KMS-11 (cell line): ENCODE results near the gene VAV2.

Experiments used
- H2AFZ ChIP-seq: fragments of 200-600 bp; sonication (generic); 2 replicates; pipeline ENCODE4 v1.6.1; 2016; ENCODE audit warnings: antibody characterized with exemption, mixed run types, low read depth
- H3K27ac ChIP-seq: fragments of 200-600 bp; sonication (generic); 2 replicates; pipeline ENCODE4 v1.6.1; 2016; ENCODE audit warnings: mild to moderate bottlenecking, mixed run types
- H3K27me3 ChIP-seq: fragments of 200-600 bp; sonication (generic); 2 replicates; pipeline ENCODE4 v1.6.1; 2017; ENCODE audit warnings: mild to moderate bottlenecking, low read depth, mixed run types, moderate library complexity; ENCODE audit not compliant: insufficient read depth
- H3K36me3 ChIP-seq: fragments of 200-600 bp; sonication (generic); 2 replicates; pipeline ENCODE4 v1.6.1; 2017; ENCODE audit warnings: mild to moderate bottlenecking, mixed run types; ENCODE audit not compliant: insufficient read depth
- H3K4me1 ChIP-seq: fragments of 200-600 bp; sonication (generic); 2 replicates; pipeline ENCODE4 v1.6.1; 2016; ENCODE audit warnings: mild to moderate bottlenecking, low read depth, mixed run types; ENCODE audit not compliant: poor library complexity, severe bottlenecking
- H3K4me2 ChIP-seq: fragments of 200-600 bp; sonication (generic); 2 replicates; pipeline ENCODE4 v1.7.0; 2016; ENCODE audit warnings: mild to moderate bottlenecking, mixed run types
- H3K4me3 ChIP-seq: fragments of 200-600 bp; sonication (generic); IDR thresholded peaks from 2 replicates; pipeline ENCODE4 v1.6.1; 2017; ENCODE audit warnings: low read depth, low read length, mixed read lengths; ENCODE audit not compliant: insufficient read depth
- H3K79me2 ChIP-seq: fragments of 200-600 bp; sonication (generic); 2 replicates; pipeline ENCODE4 v1.6.1; 2016; ENCODE audit warnings: low read depth, mixed run types; ENCODE audit not compliant: insufficient read depth
- H3K9ac ChIP-seq: fragments of 200-600 bp; sonication (generic); 2 replicates; pipeline ENCODE4 v1.6.1; 2016; ENCODE audit warnings: mild to moderate bottlenecking, mixed run types
- H4K20me1 ChIP-seq: fragments of 200-600 bp; sonication (generic); 2 replicates; pipeline ENCODE4 v1.6.1; 2016; ENCODE audit warnings: mild to moderate bottlenecking, mixed run types; ENCODE audit not compliant: insufficient read depth
- TF ChIP-seq, protein P1 (sequence below): fragments of 200-600 bp; sonication (generic); conservative IDR thresholded peaks from 2 replicates; pipeline ENCODE4 v1.6.1; 2017; ENCODE audit warnings: low read depth, mild to moderate bottlenecking, antibody characterized with exemption, low read length, moderate library complexity, mixed read lengths

VAV2 gene

DNA sequence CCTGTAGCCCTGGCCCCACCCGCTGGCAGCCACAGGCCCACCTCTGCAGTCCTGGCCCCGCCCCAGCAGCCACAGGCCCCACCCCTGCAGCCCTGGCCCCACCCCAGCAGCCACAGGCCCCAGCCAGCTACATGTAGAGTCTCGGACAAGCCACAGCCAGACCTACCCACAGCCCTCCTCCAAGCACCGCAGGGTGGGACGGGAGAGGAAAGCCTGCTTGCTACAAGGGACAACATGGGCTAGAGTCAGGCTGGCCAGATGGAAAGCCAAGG, 204.4 kb downstream of the VAV2 start:
- H3K4me2 ChIP-seq: no peak overlapping the region
- no peak overlapping the region for H3K27ac ChIP-seq
- TF ChIP-seq, protein P1, sequence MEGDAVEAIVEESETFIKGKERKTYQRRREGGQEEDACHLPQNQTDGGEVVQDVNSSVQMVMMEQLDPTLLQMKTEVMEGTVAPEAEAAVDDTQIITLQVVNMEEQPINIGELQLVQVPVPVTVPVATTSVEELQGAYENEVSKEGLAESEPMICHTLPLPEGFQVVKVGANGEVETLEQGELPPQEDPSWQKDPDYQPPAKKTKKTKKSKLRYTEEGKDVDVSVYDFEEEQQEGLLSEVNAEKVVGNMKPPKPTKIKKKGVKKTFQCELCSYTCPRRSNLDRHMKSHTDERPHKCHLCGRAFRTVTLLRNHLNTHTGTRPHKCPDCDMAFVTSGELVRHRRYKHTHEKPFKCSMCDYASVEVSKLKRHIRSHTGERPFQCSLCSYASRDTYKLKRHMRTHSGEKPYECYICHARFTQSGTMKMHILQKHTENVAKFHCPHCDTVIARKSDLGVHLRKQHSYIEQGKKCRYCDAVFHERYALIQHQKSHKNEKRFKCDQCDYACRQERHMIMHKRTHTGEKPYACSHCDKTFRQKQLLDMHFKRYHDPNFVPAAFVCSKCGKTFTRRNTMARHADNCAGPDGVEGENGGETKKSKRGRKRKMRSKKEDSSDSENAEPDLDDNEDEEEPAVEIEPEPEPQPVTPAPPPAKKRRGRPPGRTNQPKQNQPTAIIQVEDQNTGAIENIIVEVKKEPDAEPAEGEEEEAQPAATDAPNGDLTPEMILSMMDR: no peak
- no peaks in the 10 kb centered on the region for H3K4me1 ChIP-seq
- H3K4me3 ChIP-seq: no peak overlapping the region
- no peak overlapping the region for H2AFZ ChIP-seq
- no peaks in the 10 kb centered on the region for H3K36me3 ChIP-seq
- H3K27me3 ChIP-seq: no peaks in the 10 kb centered on the region
- H3K9ac ChIP-seq: no peak overlapping the region
- no peaks in the 10 kb centered on the region for H3K79me2 ChIP-seq
- no peaks in the 10 kb centered on the region for H4K20me1 ChIP-seq

DNA sequence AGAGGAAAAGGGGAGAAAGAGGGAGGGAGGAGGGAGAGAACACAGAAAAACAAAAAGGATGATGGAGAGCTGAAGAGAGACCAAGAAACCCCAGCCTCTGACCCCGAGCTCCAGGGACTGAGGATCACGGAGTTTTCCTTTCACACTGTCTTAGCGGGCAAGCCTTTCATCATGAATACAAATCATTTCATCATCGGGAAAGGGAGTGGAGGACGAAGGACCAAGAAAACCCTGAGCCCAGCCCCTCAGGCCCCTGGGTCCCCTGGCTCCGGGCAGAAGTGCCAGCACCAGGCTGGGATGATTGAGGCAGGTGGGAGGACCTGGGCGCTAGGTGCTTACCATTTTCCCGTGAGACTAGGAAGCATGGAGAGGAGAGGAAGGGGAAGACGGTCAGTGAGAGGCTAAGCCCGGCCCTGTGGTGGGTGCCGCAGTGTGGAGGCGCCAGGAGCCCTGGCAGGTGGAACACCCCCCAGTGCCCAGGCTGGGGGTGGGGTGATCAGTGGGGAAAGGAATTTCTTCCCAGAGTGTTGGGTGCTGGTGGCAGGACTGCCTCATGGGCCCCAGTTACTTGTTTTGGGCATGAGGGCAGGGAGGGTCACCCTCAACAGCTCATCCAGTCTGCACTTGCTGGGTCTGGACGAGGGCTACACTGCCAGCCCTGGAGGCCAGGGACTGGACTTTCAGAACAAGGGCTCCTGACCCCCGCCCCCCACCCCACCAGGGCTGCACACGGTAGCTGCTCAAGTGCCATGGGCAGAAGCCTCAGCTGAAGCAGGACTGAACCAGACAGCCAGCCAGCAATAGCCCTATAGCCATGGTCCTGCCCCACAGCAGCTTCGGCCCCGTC, 205.0 kb downstream of the VAV2 start:
- Histone ChIP-seq H3K36me3 (no peaks in the 10 kb centered on the region), H3K9ac (no peak overlapping the region), H3K4me2 (no peak overlapping the region), H3K27me3 (no peaks in the 10 kb centered on the region), H3K4me1 (no peaks in the 10 kb centered on the region), H4K20me1 (no peaks in the 10 kb centered on the region), H3K79me2 (no peaks in the 10 kb centered on the region), H3K27ac (no peak overlapping the region), H2AFZ (no peak overlapping the region), H3K4me3 (no peak overlapping the region)
- TF ChIP-seq, protein P1: no peak

DNA sequence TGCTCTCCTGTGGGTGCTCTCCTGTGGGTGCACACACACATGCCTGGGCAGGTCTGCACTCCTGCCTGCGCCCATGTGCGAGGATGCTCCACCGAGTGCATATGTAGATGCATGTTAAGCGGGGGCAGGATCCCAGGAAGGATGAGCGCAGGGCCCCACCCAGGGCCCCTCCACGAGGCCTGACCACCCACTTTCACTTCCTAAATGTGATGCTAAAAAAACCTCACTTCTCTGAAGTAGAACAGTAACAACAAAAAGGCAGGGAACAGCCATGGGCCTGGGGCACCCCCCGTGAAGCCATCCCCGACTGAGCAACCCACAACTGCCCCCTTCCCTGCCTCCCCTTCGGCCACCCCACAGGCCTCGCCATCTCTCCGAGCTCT, 205.8 kb downstream of the VAV2 start:
- Histone ChIP-seq H3K79me2 (no peaks in the 10 kb centered on the region), H3K36me3 (no peaks in the 10 kb centered on the region), H3K27me3 (no peaks in the 10 kb centered on the region), H3K4me1 (no peaks in the 10 kb centered on the region), H3K4me2 (no peak overlapping the region), H4K20me1 (no peaks in the 10 kb centered on the region), H3K9ac (no peak overlapping the region), H3K27ac (no peak overlapping the region), H3K4me3 (no peak overlapping the region), H2AFZ (no peak overlapping the region)
- TF ChIP-seq, protein P1: no peak

DNA sequence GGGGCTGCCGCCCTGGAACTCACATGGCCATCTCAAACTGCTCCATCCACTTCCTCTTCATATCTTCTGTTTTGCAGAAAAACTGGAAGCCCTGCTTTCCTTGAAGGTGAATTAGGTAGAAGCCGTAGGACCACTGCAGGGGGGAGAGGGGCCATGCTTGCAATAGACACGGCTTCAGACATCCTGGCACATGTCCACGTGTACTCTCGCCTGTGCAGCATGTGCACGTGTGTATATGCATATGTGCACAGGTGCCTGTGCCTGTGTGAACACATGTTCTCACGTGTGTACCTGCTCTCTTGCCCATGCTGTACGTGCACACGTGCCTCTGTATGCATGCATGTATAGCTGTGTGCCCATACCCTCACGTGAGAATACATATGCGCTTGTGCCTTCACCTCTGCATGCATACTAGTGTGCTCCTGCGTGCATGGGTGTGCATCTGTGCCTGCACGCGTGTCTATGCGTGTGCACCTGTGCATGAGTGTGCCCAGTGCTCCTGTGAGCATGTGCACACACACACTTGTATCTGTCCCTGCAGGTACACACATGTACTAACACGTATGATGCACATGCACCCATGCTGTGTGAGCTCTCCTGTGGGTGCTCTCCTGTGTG, 206.3 kb downstream of the VAV2 start:
- H4K20me1 ChIP-seq: no peaks in the 10 kb centered on the region
- no peak overlapping the region for H3K27ac ChIP-seq
- H3K4me3 ChIP-seq: no peak overlapping the region
- no peaks in the 10 kb centered on the region for H3K4me1 ChIP-seq
- TF ChIP-seq, protein P1: no peak
- no peaks in the 10 kb centered on the region for H3K79me2 ChIP-seq
- H3K4me2 ChIP-seq: no peak overlapping the region
- H3K9ac ChIP-seq: no peak overlapping the region
- no peak overlapping the region for H2AFZ ChIP-seq
- H3K27me3 ChIP-seq: no peaks in the 10 kb centered on the region
- H3K36me3 ChIP-seq: no peaks in the 10 kb centered on the region
